HUES64 (cell line): ENCODE measurements around the gene RBFOX2.
"Not testable (repeated sequence)": the region's sequence is repeated elsewhere in the genome, so short reads cannot be mapped to it uniquely, and the experiment has no call there.

Source experiments
- H3K27ac ChIP-seq: 2 replicates; pipeline ENCODE4 v1.7.0; 2013; ENCODE audit warnings: low read depth, low read length, inconsistent platforms
- H3K27me3 ChIP-seq: 2 replicates; pipeline ENCODE4 v1.6.1; 2013; ENCODE audit warnings: mild to moderate bottlenecking, low read length; ENCODE audit not compliant: insufficient read depth
- H3K36me3 ChIP-seq: 2 replicates; pipeline ENCODE4 v1.6.1; 2013; ENCODE audit warnings: mild to moderate bottlenecking, low read length; ENCODE audit not compliant: insufficient read depth
- H3K4me1 ChIP-seq: 2 replicates; pipeline ENCODE4 v1.6.1; 2013; ENCODE audit warnings: mild to moderate bottlenecking, low read length, moderate library complexity; ENCODE audit not compliant: insufficient read depth
- H3K4me3 ChIP-seq: 2 replicates; pipeline ENCODE4 v1.5.1; 2013; ENCODE audit warnings: mild to moderate bottlenecking, low read length, moderate library complexity
- H3K9ac ChIP-seq: 2 replicates; pipeline ENCODE4 v1.6.1; 2013; ENCODE audit warnings: mild to moderate bottlenecking, low read depth, low read length
- H3K9me3 ChIP-seq: 2 replicates; pipeline ENCODE4 v1.6.1; 2013; ENCODE audit warnings: low read depth, low read length; ENCODE audit not compliant: insufficient read depth
- WGBS: fragments of 150-250, 120-280 bp; methylation state at CpG from one replicate; pipeline ENCODE4 v1.1.7; 2013; ENCODE audit warnings: missing lambda C conversion rate; 5-methylcytosine and 5-hydroxymethylcytosine counted together

RBFOX2 gene

DNA sequence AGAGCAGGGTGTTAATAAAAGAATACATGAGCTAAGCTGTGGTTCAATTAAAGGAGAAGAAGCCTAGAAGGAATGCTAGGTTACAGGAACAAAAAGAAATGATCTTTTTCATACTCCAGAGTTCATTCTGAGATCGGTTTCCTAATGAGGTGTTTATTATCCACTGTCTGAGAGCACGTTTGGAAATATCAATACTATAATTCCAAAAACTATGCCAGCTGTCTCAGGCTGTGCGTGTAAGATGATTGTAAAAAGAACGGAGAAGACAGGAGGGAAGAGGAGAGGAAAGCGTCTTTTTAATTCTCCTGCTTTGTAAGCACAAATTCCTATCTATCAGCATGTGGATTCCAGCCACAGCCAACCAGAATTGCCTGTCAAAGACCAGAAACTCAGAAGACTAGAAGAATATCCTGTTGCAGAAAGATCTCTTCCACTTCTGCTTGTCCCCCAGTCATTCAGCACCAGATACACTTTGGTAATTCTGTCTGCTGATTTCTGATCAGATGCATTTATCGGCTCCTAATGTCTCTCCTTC lies 285.2 kb downstream of the RBFOX2 start:
- Histone ChIP-seq H3K27ac (no peak overlapping the region), H3K4me3 (no peak overlapping the region), H3K27me3 (no peaks in the 10 kb centered on the region), H3K9me3 (no peaks in the 10 kb centered on the region), H3K36me3 (peaks cover 63% of the 10 kb centered on the region), H3K4me1 (peaks cover 36% of the 10 kb centered on the region), H3K9ac (no peak overlapping the region)
- 82% methylated on average over 4 of the region's 6 CpGs for WGBS

DNA sequence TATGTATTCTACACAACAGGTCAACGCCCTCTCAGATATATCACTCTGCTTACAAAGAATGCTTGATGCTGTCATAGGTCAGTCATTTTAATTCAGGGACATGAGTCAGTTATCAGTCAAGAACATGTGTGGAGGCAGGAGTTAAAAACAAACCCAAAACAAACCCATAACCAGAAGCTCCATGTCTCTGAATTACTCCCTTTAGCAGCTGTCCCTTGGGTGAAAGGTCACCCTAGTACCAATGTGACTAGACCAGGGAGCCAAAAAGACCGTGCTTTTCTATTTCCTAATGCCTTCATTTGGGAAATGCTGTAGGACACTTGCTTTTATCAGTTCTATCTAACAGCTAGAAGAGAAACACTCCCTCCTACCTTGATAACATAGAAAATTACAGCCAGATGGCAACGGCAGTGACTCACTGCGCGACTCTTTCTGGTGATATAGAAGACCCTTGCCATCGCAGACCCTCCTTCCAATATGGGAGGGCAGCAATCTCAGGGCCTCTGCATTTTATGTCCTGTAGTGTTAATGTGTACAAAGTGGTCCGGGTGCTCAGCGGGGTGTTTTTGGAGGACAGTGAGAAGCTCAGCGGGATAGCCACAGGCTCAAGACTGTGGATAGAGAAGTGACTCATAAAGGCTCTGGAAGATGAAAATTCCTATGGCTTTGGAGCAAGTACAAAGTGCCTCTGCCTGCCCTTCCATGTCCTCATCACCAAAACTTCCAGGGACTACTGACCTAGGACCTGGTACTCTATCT lies 286.1 kb downstream of the RBFOX2 start:
- H3K4me1 ChIP-seq = peaks cover 27% of the 10 kb centered on the region
- no peak overlapping the region for H3K4me3 ChIP-seq
- peaks cover 67% of the 10 kb centered on the region for H3K36me3 ChIP-seq
- WGBS = 86% methylated on average over 8 of the region's 9 CpGs
- no peak overlapping the region for H3K27ac ChIP-seq
- no peaks in the 10 kb centered on the region for H3K27me3 ChIP-seq
- H3K9ac ChIP-seq = no peak overlapping the region
- H3K9me3 ChIP-seq = no peaks in the 10 kb centered on the region

DNA sequence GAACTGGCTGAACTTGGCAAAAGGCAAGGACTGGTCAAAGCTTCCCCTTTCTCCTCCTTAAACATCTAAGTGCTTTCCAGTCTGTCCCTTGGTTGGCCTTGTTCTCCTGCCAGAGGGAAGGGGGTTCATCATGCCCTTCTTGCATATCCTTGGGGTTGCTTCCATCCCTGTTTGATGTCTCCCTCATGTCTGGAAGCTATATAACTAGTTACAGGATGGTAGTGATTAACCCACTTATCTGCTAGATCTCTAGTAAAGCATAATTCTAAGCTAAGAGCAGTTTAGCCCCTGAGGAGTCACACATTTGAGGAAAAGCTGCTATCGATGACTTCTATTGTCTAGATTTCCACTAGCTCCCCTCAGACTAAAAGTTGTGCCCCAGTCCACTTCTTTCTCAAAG lies 288.0 kb downstream of the RBFOX2 start:
- H3K9ac ChIP-seq = no peak overlapping the region
- no peaks in the 10 kb centered on the region for H3K27me3 ChIP-seq
- H3K36me3 ChIP-seq = peaks cover 69% of the 10 kb centered on the region
- H3K4me3 ChIP-seq = no peak overlapping the region
- no peak overlapping the region for H3K27ac ChIP-seq
- WGBS = 100% methylated on average over 1 of the region's 1 CpG
- H3K4me1 ChIP-seq = peaks cover 20% of the 10 kb centered on the region; the same call in 1 of the 2 replicates
- peaks cover 2% of the 10 kb centered on the region; the same call in 1 of the 2 replicates for H3K9me3 ChIP-seq

DNA sequence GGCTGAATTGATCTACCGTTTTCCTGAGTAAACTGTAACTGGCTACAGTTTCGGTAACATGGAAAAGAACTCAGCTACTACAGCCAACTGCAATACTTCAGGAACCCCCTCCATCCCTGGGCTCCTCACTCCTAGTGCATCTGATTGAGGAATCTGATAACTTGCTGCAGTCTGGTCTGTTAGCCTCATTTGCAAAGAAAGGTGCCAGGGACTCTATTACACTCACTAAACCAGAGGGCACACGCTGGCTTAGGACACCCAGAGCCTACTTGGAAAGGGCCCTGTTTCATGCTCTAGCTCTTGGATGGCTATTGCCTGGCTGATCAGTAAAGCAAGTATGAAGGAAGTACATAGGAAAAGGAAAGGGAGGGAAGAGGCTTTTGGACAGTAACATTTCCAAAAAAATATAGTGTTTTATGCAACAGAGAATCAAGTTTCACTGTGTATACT lies 288.7 kb downstream of the RBFOX2 start:
- Histone ChIP-seq H3K9me3 (peaks cover 2% of the 10 kb centered on the region; the same call in 1 of the 2 replicates), H3K27me3 (no peaks in the 10 kb centered on the region), H3K27ac (no peak overlapping the region), H3K4me3 (no peak overlapping the region), H3K9ac (no peak overlapping the region), H3K4me1 (peaks cover 20% of the 10 kb centered on the region; the same call in 1 of the 2 replicates), H3K36me3 (peaks cover 63% of the 10 kb centered on the region)
- 87% methylated on average over 3 of the region's 3 CpGs for WGBS

- WGBS = 90% methylated on average over 12 of the region's 12 CpGs
- Histone ChIP-seq H3K27me3 (no peaks in the 10 kb centered on the region), H3K9ac (no peak overlapping the region), H3K27ac (no peak overlapping the region), H3K9me3 (peaks cover 2% of the 10 kb centered on the region; the same call in 1 of the 2 replicates), H3K36me3 (peaks cover 57% of the 10 kb centered on the region), H3K4me1 (peaks cover 20% of the 10 kb centered on the region; the same call in 1 of the 2 replicates), H3K4me3 (no peak overlapping the region)
Measured at GRCh38 chr22:35739076-35739930, 289.3 kb downstream of the RBFOX2 start.

GRCh38 chr22:35737886-35738285 lies 290.7 kb downstream of the RBFOX2 start:
- peaks cover 43% of the 10 kb centered on the region for H3K36me3 ChIP-seq
- not testable (repeated sequence) for H3K27me3 ChIP-seq, H3K9me3 ChIP-seq, H3K9ac ChIP-seq, H3K4me3 ChIP-seq, H3K27ac ChIP-seq, H3K4me1 ChIP-seq
- WGBS = 93% methylated on average over 6 of the region's 6 CpGs

DNA sequence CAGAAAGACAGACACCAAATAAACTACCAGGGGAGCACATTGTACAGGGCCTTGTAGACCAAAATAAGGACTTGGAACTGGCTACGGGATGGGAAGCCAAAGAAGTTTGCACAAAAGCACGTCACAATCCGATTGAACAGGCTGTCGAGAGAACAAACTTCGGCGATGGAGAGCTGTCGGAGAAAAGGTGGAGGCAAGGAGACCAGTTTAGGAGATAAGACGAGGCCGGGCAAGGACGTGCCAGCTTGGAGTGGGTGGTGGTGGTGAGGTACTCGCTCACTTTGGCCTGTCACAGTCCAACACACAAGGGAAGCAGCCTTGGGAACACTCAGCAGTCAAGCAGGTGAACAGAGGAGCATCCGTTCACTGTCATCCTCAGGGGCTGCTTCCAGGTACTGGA lies 291.9 kb downstream of the RBFOX2 start:
- Histone ChIP-seq H3K27ac (no peak overlapping the region), H3K9me3 (peaks cover 2% of the 10 kb centered on the region; the same call in 1 of the 2 replicates), H3K27me3 (no peaks in the 10 kb centered on the region), H3K9ac (no peak overlapping the region), H3K4me3 (no peak overlapping the region), H3K4me1 (peaks cover 3% of the 10 kb centered on the region; the same call in 1 of the 2 replicates), H3K36me3 (peaks cover 35% of the 10 kb centered on the region)
- 95% methylated on average over 12 of the region's 12 CpGs for WGBS

DNA sequence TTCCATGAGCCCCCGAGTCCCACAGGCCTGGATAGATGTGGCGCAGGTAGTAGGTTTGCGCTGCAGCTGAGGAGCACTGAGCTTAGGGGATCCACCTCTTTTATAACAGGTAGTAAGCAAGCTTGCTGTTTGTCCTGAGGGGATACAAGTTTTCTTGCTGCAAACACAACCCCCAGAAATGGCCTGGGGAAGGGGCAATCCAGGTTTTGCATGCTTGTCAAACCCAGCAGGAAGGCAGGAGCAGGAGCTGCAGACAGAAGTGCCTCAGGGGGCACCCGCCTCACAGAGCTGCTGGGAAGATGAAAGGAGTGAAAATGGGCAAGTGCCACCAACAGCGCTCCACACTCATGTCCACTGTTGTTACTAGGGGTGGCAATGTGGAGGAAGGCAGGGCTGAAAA lies 292.5 kb downstream of the RBFOX2 start:
- Histone ChIP-seq H3K27ac (no peak overlapping the region), H3K4me3 (no peak overlapping the region), H3K4me1 (peaks cover under 1% of the 10 kb centered on the region; the same call in 1 of the 2 replicates), H3K9ac (no peak overlapping the region), H3K9me3 (peaks cover 2% of the 10 kb centered on the region; the same call in 1 of the 2 replicates), H3K27me3 (no peaks in the 10 kb centered on the region), H3K36me3 (peaks cover 30% of the 10 kb centered on the region)
- WGBS = 97% methylated on average over 5 of the region's 5 CpGs

GRCh38 chr22:35735542-35735941 lies 293.1 kb downstream of the RBFOX2 start:
- Histone ChIP-seq H3K9ac (no peak overlapping the region), H3K9me3 (peaks cover 2% of the 10 kb centered on the region; the same call in 1 of the 2 replicates), H3K4me3 (no peak overlapping the region), H3K27ac (no peak overlapping the region), H3K4me1 (no peaks in the 10 kb centered on the region), H3K27me3 (no peaks in the 10 kb centered on the region), H3K36me3 (peaks cover 26% of the 10 kb centered on the region)
- WGBS = 89% methylated on average over 1 of the region's 1 CpG

DNA sequence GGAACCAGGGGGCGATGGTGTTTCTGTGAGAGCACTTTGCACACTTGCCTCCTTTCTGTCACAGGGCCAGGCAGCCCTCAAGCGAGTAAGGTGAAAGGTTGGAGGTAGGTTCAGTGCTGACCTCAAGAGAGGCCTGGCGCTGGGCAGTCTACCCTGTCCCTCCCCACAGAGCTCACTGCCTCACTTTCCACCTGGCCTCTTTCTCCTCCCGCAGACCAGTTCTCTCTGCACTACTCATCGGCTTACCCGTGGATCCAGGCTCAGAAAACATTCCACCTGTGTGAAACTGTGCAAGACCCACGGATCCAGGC lies 294.2 kb downstream of the RBFOX2 start:
- H3K4me1 ChIP-seq = no peaks in the 10 kb centered on the region
- H3K9me3 ChIP-seq = peaks cover 2% of the 10 kb centered on the region; the same call in 1 of the 2 replicates
- H3K9ac ChIP-seq = no peak overlapping the region
- H3K36me3 ChIP-seq = peaks cover 26% of the 10 kb centered on the region
- no peak overlapping the region for H3K27ac ChIP-seq
- 87% methylated on average over 6 of the region's 7 CpGs for WGBS
- H3K4me3 ChIP-seq = no peak overlapping the region
- no peaks in the 10 kb centered on the region for H3K27me3 ChIP-seq
